Measurements from ENCODE around the gene NMT2. TPM values are rescaled to one million over a fixed set of nuclear protein-coding genes. Genes with fewer than 3 reads are reported as not detected.

NMT2 gene
- total and polyA plus RNA-seq, 4 donors: 33.2 to 43.1 (median 35.9) TPM

GRCh38 chr10:15131330-15131729 is 37.2 kb downstream of the NMT2 start:
- Histone ChIP-seq H3K4me1 (ENCODE audit: control insufficient read depth, insufficient read depth, low read length) (no peaks in the 10 kb centered on the region), H3K9me3 (ENCODE audit: control insufficient read depth, insufficient read depth, low read length) (no peaks in the 10 kb centered on the region), H3K36me3 (ENCODE audit: control insufficient read depth, insufficient read depth, low read length) (peaks cover 45% of the 10 kb centered on the region), H3K27me3 (ENCODE audit: control insufficient read depth, insufficient read depth, low read length) (no peaks in the 10 kb centered on the region), H3K27ac (ENCODE audit: low read depth, low read length) (no peak overlapping the region), H3K4me3 (ENCODE audit: low read depth, low read length) (no peak overlapping the region)
- no CpG with 5 or more reads among the region's 5 CpGs for WGBS (ENCODE audit: insufficient coverage)
- no peak for DNase-seq (ENCODE audit: low read depth in 4 of 6, low spot score in 6 of 6)

- no peak for DNase-seq (ENCODE audit: low read depth in 4 of 6, low spot score in 6 of 6)
- Histone ChIP-seq H3K27me3 (ENCODE audit: control insufficient read depth, insufficient read depth, low read length) (no peaks in the 10 kb centered on the region), H3K4me3 (ENCODE audit: low read depth, low read length) (no peak overlapping the region), H3K27ac (ENCODE audit: low read depth, low read length) (no peak overlapping the region), H3K36me3 (ENCODE audit: control insufficient read depth, insufficient read depth, low read length) (peaks cover 31% of the 10 kb centered on the region), H3K9me3 (ENCODE audit: control insufficient read depth, insufficient read depth, low read length) (no peaks in the 10 kb centered on the region), H3K4me1 (ENCODE audit: control insufficient read depth, insufficient read depth, low read length) (no peaks in the 10 kb centered on the region)
- WGBS (ENCODE audit: insufficient coverage): no CpG with 5 or more reads among the region's 3 CpGs
Measured at GRCh38 chr10:15124908-15125307, 43.6 kb downstream of the NMT2 start.

DNA sequence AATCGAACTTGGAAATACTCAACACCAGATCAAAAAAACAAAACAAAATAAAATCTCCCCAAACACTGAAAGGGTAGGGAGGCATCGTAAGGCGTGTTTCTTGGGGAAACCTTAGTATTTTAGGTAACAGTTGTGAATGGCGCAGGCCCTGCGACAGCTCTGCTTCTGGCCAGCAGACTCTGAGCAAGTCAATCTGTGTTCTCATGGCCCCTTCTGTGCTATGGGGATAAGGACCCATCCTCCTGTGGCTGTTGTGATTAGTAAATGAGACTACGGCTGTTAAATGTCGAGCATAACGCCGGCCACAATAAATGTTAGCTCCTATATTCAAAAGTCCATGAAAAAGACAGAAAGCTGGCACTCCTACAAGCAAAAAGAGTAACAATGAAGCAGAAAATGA is 44.3 kb downstream of the NMT2 start:
- no peak overlapping the region for H3K4me3 ChIP-seq (ENCODE audit: low read depth, low read length)
- no peak overlapping the region for H3K27ac ChIP-seq (ENCODE audit: low read depth, low read length)
- no peak for DNase-seq (ENCODE audit: low read depth in 4 of 6, low spot score in 6 of 6)
- H3K36me3 ChIP-seq (ENCODE audit: control insufficient read depth, insufficient read depth, low read length): peaks cover 29% of the 10 kb centered on the region
- no peaks in the 10 kb centered on the region for H3K9me3 ChIP-seq (ENCODE audit: control insufficient read depth, insufficient read depth, low read length)
- WGBS (ENCODE audit: insufficient coverage): 100% methylated on average over 2 of the region's 9 CpGs
- no peaks in the 10 kb centered on the region for H3K4me1 ChIP-seq (ENCODE audit: control insufficient read depth, insufficient read depth, low read length)
- no peaks in the 10 kb centered on the region for H3K27me3 ChIP-seq (ENCODE audit: control insufficient read depth, insufficient read depth, low read length)

GRCh38 chr10:15123749-15124184 is 44.7 kb downstream of the NMT2 start:
- Histone ChIP-seq H3K27me3 (ENCODE audit: control insufficient read depth, insufficient read depth, low read length) (no peaks in the 10 kb centered on the region), H3K36me3 (ENCODE audit: control insufficient read depth, insufficient read depth, low read length) (peaks cover 28% of the 10 kb centered on the region), H3K4me1 (ENCODE audit: control insufficient read depth, insufficient read depth, low read length) (no peaks in the 10 kb centered on the region), H3K4me3 (ENCODE audit: low read depth, low read length) (no peak overlapping the region), H3K27ac (ENCODE audit: low read depth, low read length) (no peak overlapping the region), H3K9me3 (ENCODE audit: control insufficient read depth, insufficient read depth, low read length) (no peaks in the 10 kb centered on the region)
- 75% methylated on average over 1 of the region's 3 CpGs for WGBS (ENCODE audit: insufficient coverage)
- no peak for DNase-seq (ENCODE audit: low read depth in 4 of 6, low spot score in 6 of 6)

- H3K36me3 ChIP-seq (ENCODE audit: control insufficient read depth, insufficient read depth, low read length): peaks cover 21% of the 10 kb centered on the region
Measured at GRCh38 chr10:15122477-15123030, 45.9 kb downstream of the NMT2 start.

GRCh38 chr10:15121707-15122106 is 46.8 kb downstream of the NMT2 start:
- Histone ChIP-seq H3K4me3 (ENCODE audit: low read depth, low read length) (no peak overlapping the region), H3K27ac (ENCODE audit: low read depth, low read length) (no peak overlapping the region), H3K9me3 (ENCODE audit: control insufficient read depth, insufficient read depth, low read length) (no peaks in the 10 kb centered on the region), H3K27me3 (ENCODE audit: control insufficient read depth, insufficient read depth, low read length) (no peaks in the 10 kb centered on the region), H3K4me1 (ENCODE audit: control insufficient read depth, insufficient read depth, low read length) (no peaks in the 10 kb centered on the region), H3K36me3 (ENCODE audit: control insufficient read depth, insufficient read depth, low read length) (peaks cover 21% of the 10 kb centered on the region)
- no peak for DNase-seq (ENCODE audit: low read depth in 4 of 6, low spot score in 6 of 6)
- WGBS (ENCODE audit: insufficient coverage): no CpG with 5 or more reads among the region's 1 CpG

More at GRCh38 chr10:15122477-15123030, 45.9 kb downstream of the NMT2 start:
- WGBS (ENCODE audit: insufficient coverage): 100% methylated on average over 2 of the region's 9 CpGs
- H3K27me3 ChIP-seq (ENCODE audit: control insufficient read depth, insufficient read depth, low read length): no peaks in the 10 kb centered on the region
- no peak for DNase-seq (ENCODE audit: low read depth in 4 of 6, low spot score in 6 of 6)
- H3K27ac ChIP-seq (ENCODE audit: low read depth, low read length): no peak overlapping the region
- H3K4me1 ChIP-seq (ENCODE audit: control insufficient read depth, insufficient read depth, low read length): no peaks in the 10 kb centered on the region
- H3K4me3 ChIP-seq (ENCODE audit: low read depth, low read length): no peak overlapping the region
- no peaks in the 10 kb centered on the region for H3K9me3 ChIP-seq (ENCODE audit: control insufficient read depth, insufficient read depth, low read length)

- DNase-seq (ENCODE audit: low read depth in 4 of 6, low spot score in 6 of 6): no peak
- Histone ChIP-seq H3K9me3 (ENCODE audit: control insufficient read depth, insufficient read depth, low read length) (no peaks in the 10 kb centered on the region), H3K4me3 (ENCODE audit: low read depth, low read length) (no peak overlapping the region), H3K27ac (ENCODE audit: low read depth, low read length) (no peak overlapping the region), H3K36me3 (ENCODE audit: control insufficient read depth, insufficient read depth, low read length) (peaks cover 12% of the 10 kb centered on the region), H3K4me1 (ENCODE audit: control insufficient read depth, insufficient read depth, low read length) (no peaks in the 10 kb centered on the region), H3K27me3 (ENCODE audit: control insufficient read depth, insufficient read depth, low read length) (no peaks in the 10 kb centered on the region)
- WGBS (ENCODE audit: insufficient coverage): 88% methylated on average over 1 of the region's 5 CpGs
Measured at GRCh38 chr10:15120523-15120922, 48.0 kb downstream of the NMT2 start.

DNA sequence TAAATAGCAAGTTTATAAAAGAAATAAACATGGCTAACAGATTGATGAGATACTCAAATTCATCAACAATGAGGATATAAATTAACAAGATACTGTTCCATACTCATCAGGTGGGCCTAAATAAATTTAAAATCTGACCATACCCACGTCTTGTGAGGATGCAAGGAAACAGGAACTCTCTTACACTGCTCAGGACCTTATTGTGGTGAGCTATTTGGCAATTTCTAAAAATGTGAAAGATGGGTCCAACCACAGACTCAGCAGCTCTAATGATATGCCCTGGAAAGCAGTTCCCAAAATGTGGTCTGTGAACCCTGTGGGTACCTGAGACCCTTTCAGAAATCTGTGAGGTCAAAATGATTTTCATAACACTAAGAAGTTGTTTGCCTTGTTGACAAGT is 49.9 kb downstream of the NMT2 start:
- Histone ChIP-seq H3K27me3 (ENCODE audit: control insufficient read depth, insufficient read depth, low read length) (no peaks in the 10 kb centered on the region), H3K9me3 (ENCODE audit: control insufficient read depth, insufficient read depth, low read length) (no peaks in the 10 kb centered on the region), H3K36me3 (ENCODE audit: control insufficient read depth, insufficient read depth, low read length) (peaks cover 10% of the 10 kb centered on the region), H3K27ac (ENCODE audit: low read depth, low read length) (no peak overlapping the region), H3K4me3 (ENCODE audit: low read depth, low read length) (no peak overlapping the region), H3K4me1 (ENCODE audit: control insufficient read depth, insufficient read depth, low read length) (no peaks in the 10 kb centered on the region)
- no CpG with 5 or more reads among the region's 1 CpG for WGBS (ENCODE audit: insufficient coverage)
- DNase-seq (ENCODE audit: low read depth in 4 of 6, low spot score in 6 of 6): no peak

DNA sequence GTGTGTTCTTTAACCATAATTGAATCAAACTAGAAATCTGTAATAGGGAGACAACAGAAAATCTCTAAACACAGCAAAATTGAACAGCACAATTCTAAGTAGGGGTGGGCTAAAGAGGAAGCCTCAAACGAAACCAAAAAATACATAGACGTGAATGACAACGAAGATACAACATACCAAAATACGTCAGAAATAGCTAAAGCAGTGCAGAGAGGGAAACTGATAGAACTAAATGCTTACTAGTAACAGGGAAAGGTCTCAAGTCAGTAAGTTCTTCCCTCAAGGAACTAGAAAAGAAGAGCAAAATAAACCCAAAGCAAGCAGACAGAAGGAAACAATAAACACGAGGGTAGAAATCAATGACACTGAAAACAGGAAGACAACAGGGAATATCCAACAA is 52.3 kb downstream of the NMT2 start:
- H3K4me3 ChIP-seq (ENCODE audit: low read depth, low read length): no peak overlapping the region

GRCh38 chr10:15113766-15114165 is 54.7 kb downstream of the NMT2 start:
- no peaks in the 10 kb centered on the region for H3K27me3 ChIP-seq (ENCODE audit: control insufficient read depth, insufficient read depth, low read length)
- no peaks in the 10 kb centered on the region for H3K9me3 ChIP-seq (ENCODE audit: control insufficient read depth, insufficient read depth, low read length)
- no peak overlapping the region for H3K27ac ChIP-seq (ENCODE audit: low read depth, low read length)
- DNase-seq (ENCODE audit: low read depth in 4 of 6, low spot score in 6 of 6): no peak
- H3K36me3 ChIP-seq (ENCODE audit: control insufficient read depth, insufficient read depth, low read length): peaks cover 25% of the 10 kb centered on the region
- H3K4me3 ChIP-seq (ENCODE audit: low read depth, low read length): no peak overlapping the region
- H3K4me1 ChIP-seq (ENCODE audit: control insufficient read depth, insufficient read depth, low read length): no peaks in the 10 kb centered on the region
- WGBS (ENCODE audit: insufficient coverage): 85% methylated on average over 3 of the region's 4 CpGs

More for the DNA sequence above, 52.3 kb downstream of the NMT2 start:
- no peak for DNase-seq (ENCODE audit: low read depth in 4 of 6, low spot score in 6 of 6)
- H3K9me3 ChIP-seq (ENCODE audit: control insufficient read depth, insufficient read depth, low read length): no peaks in the 10 kb centered on the region
- H3K36me3 ChIP-seq (ENCODE audit: control insufficient read depth, insufficient read depth, low read length): peaks cover 10% of the 10 kb centered on the region
- H3K27me3 ChIP-seq (ENCODE audit: control insufficient read depth, insufficient read depth, low read length): no peaks in the 10 kb centered on the region
- H3K4me1 ChIP-seq (ENCODE audit: control insufficient read depth, insufficient read depth, low read length): no peaks in the 10 kb centered on the region
- no peak overlapping the region for H3K27ac ChIP-seq (ENCODE audit: low read depth, low read length)
- WGBS (ENCODE audit: insufficient coverage): no CpG with 5 or more reads among the region's 5 CpGs

Data from spinal cord (tissue), 10 donors.